Gastroesophageal sphincter (tissue), 4 donors: ENCODE data around the gene GALNT18. TPM values are rescaled to one million over a fixed set of nuclear protein-coding genes. Genes with fewer than 3 reads are reported as not detected.

Experiments
- ATAC-seq: fragments of 150-250 bp; one replicate; pipeline ENCODE4 v1.9.1; 2016; ENCODE audit warnings: mild to moderate bottlenecking, moderate library complexity
- H3K27ac ChIP-seq, 4 donors: fragments of 200-600 bp; sonication (generic) in 3 of 4; 1 replicate in 3 of 4; 2 replicates in 1 of 4; pipeline ENCODE4 v1.5.1; 2016 to 2019
- H3K27me3 ChIP-seq: fragments of 200-600 bp; sonication (generic); one replicate; pipeline ENCODE4 v1.5.1; 2019
- H3K36me3 ChIP-seq, 2 donors: fragments of 200-600 bp; sonication (generic); one replicate each; pipeline ENCODE4 v1.5.1; 2019; ENCODE audit warnings: control low read depth in 1 of 2
- H3K4me1 ChIP-seq, 3 donors: fragments of 200-600 bp; sonication (generic); 1 replicate in 2 of 3; 2 replicates in 1 of 3; pipeline ENCODE4 v1.5.1; 2016 to 2019; ENCODE audit warnings: control low read depth in 2 of 3
- H3K4me3 ChIP-seq, 2 donors: fragments of 200-600 bp; sonication (generic); one replicate each; pipeline ENCODE4 v1.5.1; 2019; ENCODE audit warnings: mild to moderate bottlenecking in 1 of 2, moderate library complexity in 1 of 2
- H3K9me3 ChIP-seq, 3 donors: fragments of 200-600 bp; sonication (generic); one replicate each; pipeline ENCODE4 v1.5.1; 2017 to 2019; ENCODE audit warnings: control low read depth in 2 of 3
- CTCF ChIP-seq, 4 experiments: fragments of 200-600 bp in 2 of 4; fragments of 450-650 bp in 2 of 4; sonication (generic) in 1 of 4; IDR thresholded peaks; one replicate each; pipeline ENCODE4 v1.5.1; 2017 to 2019; ENCODE audit warnings: antibody characterized with exemption in 4 of 4, mild to moderate bottlenecking in 2 of 4, moderate library complexity in 2 of 4
- EP300 ChIP-seq: sonication (generic); formaldehyde crosslinking; IDR thresholded peaks from one replicate; pipeline ENCODE4 v1.6.1; 2017; ENCODE audit warnings: antibody characterized with exemption, mild to moderate bottlenecking
- POLR2A ChIP-seq, 2 donors: fragments of 450-650 bp; IDR thresholded peaks; one replicate each; pipeline ENCODE4 v1.6.1; 2017; ENCODE audit warnings: antibody characterized with exemption in 2 of 2, mild to moderate bottlenecking in 2 of 2, moderate library complexity in 1 of 2
- POLR2AphosphoS5 ChIP-seq: sonication (generic); formaldehyde crosslinking; IDR thresholded peaks from one replicate; pipeline ENCODE4 v1.6.1; 2017; ENCODE audit warnings: antibody characterized with exemption
- WGBS, 2 donors: methylation state at CpG; one replicate each; pipeline ENCODE4 v1.1.5; 2018; ENCODE audit warnings: low coverage in 1 of 2; 5-methylcytosine and 5-hydroxymethylcytosine counted together
- total RNA-seq, 4 donors: library from RNA; depleted of rRNA; stranded (reverse); fragments of >200 nt; gene quantifications; one replicate each; pipeline ENCODE4 v1.1.0, GENCODE V29; 2016

GALNT18 gene
- total RNA-seq, 4 donors from 2014 or later = 16.0 to 65.6 (median 35.2) TPM

DNA sequence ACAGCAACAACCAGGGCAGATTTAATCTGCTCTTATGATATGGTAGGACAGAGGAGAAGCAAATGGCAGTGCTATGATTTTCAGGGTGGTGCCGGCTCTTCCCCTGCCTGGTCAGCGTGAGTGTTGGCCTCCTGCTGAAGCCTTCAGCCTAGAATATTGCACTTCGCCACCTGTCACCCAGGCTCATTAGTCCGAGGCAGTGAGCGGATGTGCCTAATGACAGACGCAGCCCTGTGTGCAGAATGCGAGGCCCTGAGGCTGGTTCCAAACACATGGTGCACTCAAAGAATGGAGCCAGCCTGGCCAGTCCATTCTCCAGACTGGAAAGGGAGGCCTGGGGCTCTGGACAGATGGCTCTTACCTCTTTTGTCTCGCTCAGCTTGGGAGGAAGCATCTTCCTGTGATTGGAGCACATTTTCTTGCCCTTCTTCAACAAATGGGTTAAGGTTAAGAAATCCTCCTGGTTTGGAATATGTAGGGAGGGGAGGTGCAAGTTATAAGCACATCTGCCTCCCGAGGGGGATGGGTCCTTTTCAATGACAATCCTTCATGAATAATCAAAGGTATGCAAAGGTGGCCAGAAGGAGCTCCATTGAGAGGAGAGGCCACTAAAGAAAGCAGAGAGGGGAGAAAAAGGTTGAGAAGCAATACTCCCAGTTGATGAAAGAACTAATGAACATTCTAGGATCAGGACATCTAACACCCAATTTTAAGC is 39.7 kb upstream of the GALNT18 start:
- no peaks in the 10 kb centered on the region for H3K27me3 ChIP-seq
- H3K4me1 ChIP-seq = peaks cover 0 to 5% (median 0%) of the 10 kb centered on the region in 3 donors
- ATAC-seq = no peak
- no peak overlapping the region for H3K27ac ChIP-seq
- 81 to 100% methylated on average over 1 to 3 of the region's 9 CpGs for WGBS, 2 donors
- no peak overlapping the region for H3K4me3 ChIP-seq
- H3K36me3 ChIP-seq = no peaks in the 10 kb centered on the region
- no peak for TF ChIP-seq POLR2AphosphoS5
- TF ChIP-seq EP300 = no peak
- TF ChIP-seq POLR2A (IDR thresholded peaks at IDR 0.05) = no peak
- no peak for TF ChIP-seq CTCF (IDR thresholded peaks at IDR 0.05)
- no peaks in the 10 kb centered on the region for H3K9me3 ChIP-seq

DNA sequence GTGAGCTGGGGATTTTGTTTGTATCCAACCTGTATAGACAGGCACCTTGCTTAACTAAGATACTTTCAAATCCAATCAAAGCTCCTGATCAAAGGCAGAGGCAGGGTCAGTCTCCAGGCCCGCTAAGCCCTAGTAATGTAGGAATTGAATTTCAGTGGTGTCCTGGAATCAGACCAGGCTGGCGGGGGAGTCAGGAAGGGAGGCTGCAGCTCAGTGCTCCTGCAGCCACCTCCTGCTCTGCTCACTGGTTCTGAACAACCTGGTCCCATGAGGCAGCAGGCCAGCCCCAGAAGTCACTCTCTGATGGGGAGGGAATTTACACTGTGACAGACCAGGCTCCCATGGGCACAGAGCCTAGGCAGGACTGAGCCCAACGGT is 38.5 kb upstream of the GALNT18 start:
- WGBS, 2 donors = 100% methylated on average over 2 of the region's 3 CpGs; no CpG with 5 or more reads in 1 of the 2 donors
- peaks cover 0 to 5% (median 0%) of the 10 kb centered on the region in 3 donors for H3K4me1 ChIP-seq
- ATAC-seq = no peak
- H3K9me3 ChIP-seq = no peaks in the 10 kb centered on the region
- TF ChIP-seq CTCF (IDR thresholded peaks at IDR 0.05) (no peak), EP300 (no peak), POLR2A (IDR thresholded peaks at IDR 0.05) (no peak), POLR2AphosphoS5 (no peak)
- no peak overlapping the region for H3K27ac ChIP-seq
- H3K36me3 ChIP-seq = no peaks in the 10 kb centered on the region
- H3K27me3 ChIP-seq = no peaks in the 10 kb centered on the region
- no peak overlapping the region for H3K4me3 ChIP-seq

GRCh38 chr11:11659567-11660362 is 38.0 kb upstream of the GALNT18 start:
- Histone ChIP-seq H3K4me3 (no peak overlapping the region), H3K27me3 (no peaks in the 10 kb centered on the region), H3K4me1 (peaks cover 0 to 5% (median 0%) of the 10 kb centered on the region in 3 donors), H3K27ac (no peak overlapping the region), H3K9me3 (no peaks in the 10 kb centered on the region), H3K36me3 (no peaks in the 10 kb centered on the region)
- ATAC-seq = no peak
- WGBS, 2 donors = 81% methylated on average over 3 of the region's 3 CpGs; no CpG with 5 or more reads in 1 of the 2 donors
- TF ChIP-seq CTCF (IDR thresholded peaks at IDR 0.05) (no peak), POLR2A (IDR thresholded peaks at IDR 0.05) (no peak), EP300 (no peak), POLR2AphosphoS5 (no peak)

- no peak for TF ChIP-seq EP300
- TF ChIP-seq POLR2A (IDR thresholded peaks at IDR 0.05) = no peak
- TF ChIP-seq CTCF (IDR thresholded peaks at IDR 0.05) = no peak
- no peak for TF ChIP-seq POLR2AphosphoS5
- 68 to 77% methylated on average over 2 to 3 of the region's 6 CpGs for WGBS, 2 donors
Measured at GRCh38 chr11:11657218-11657955, 35.6 kb upstream of the GALNT18 start.

More at GRCh38 chr11:11657218-11657955, 35.6 kb upstream of the GALNT18 start:
- H3K4me1 ChIP-seq = peaks cover 0 to 5% (median 0%) of the 10 kb centered on the region in 3 donors
- H3K9me3 ChIP-seq = no peaks in the 10 kb centered on the region
- H3K27me3 ChIP-seq = no peaks in the 10 kb centered on the region
- no peak for ATAC-seq
- H3K36me3 ChIP-seq = no peaks in the 10 kb centered on the region
- H3K4me3 ChIP-seq = no peak overlapping the region
- H3K27ac ChIP-seq = no peak overlapping the region
